DND-41 (cell line): ENCODE measurements around the gene UFM1.

ENCODE experiments used
- ATAC-seq: fragments of 200-7000 bp; cut with Tn5 transposase; 3 replicates; pipeline ENCODE4 v1.9.1; 2021; ENCODE audit warnings: low read depth; ENCODE audit not compliant: insufficient read depth
- DNase-seq: peaks from one replicate; pipeline ENCODE4 v3.0.0-alpha.2; 2020
- H2AFZ ChIP-seq: 2 replicates; pipeline ENCODE4 v1.6.0; 2012; ENCODE audit warnings: low read depth, low read length
- H3K27ac ChIP-seq: 2 replicates; pipeline ENCODE4 v1.5.1; 2012; ENCODE audit warnings: low read length, inconsistent platforms
- H3K27me3 ChIP-seq: fragments of 200-600 bp; sonication (generic); 2 replicates; pipeline ENCODE4 v1.6.0; 2012; ENCODE audit warnings: low read length, mild to moderate bottlenecking, inconsistent platforms; ENCODE audit not compliant: insufficient read depth, poor library complexity
- H3K36me3 ChIP-seq: 2 replicates; pipeline ENCODE4 v1.5.1; 2012; ENCODE audit warnings: low read length, inconsistent platforms; ENCODE audit not compliant: insufficient read depth
- H3K4me1 ChIP-seq: 2 replicates; pipeline ENCODE4 v1.5.1; 2012; ENCODE audit warnings: mild to moderate bottlenecking, low read length; ENCODE audit not compliant: insufficient read depth
- H3K4me2 ChIP-seq: 2 replicates; pipeline ENCODE4 v1.6.0; 2012; ENCODE audit warnings: mild to moderate bottlenecking, moderate library complexity, low read length, inconsistent platforms; ENCODE audit not compliant: insufficient read depth
- H3K4me3 ChIP-seq, 2 experiments: fragments of 200-600 bp in 1 of 2; shearing (Covaris generic) in 1 of 2; 2 replicates each; pipeline ENCODE4 v1.5.1; 2012 to 2016; ENCODE audit warnings: inconsistent platforms in 2 of 2, low read length in 2 of 2, mild to moderate bottlenecking in 2 of 2, low read depth in 1 of 2, moderate library complexity in 1 of 2
- H3K79me2 ChIP-seq: 2 replicates; pipeline ENCODE4 v1.6.0; 2012; ENCODE audit warnings: low read length, inconsistent platforms; ENCODE audit not compliant: insufficient read depth
- H3K9ac ChIP-seq: 2 replicates; pipeline ENCODE4 v1.6.0; 2012; ENCODE audit warnings: low read depth, mild to moderate bottlenecking, inconsistent platforms, low read length, moderate library complexity
- H3K9me3 ChIP-seq: 2 replicates; pipeline ENCODE4 v1.5.1; 2012; ENCODE audit warnings: low read length, moderate library complexity, mild to moderate bottlenecking, inconsistent platforms; ENCODE audit not compliant: insufficient read depth, severe bottlenecking
- H4K20me1 ChIP-seq: 2 replicates; pipeline ENCODE4 v1.6.0; 2012; ENCODE audit warnings: low read length; ENCODE audit not compliant: insufficient read depth
- CTCF ChIP-seq: IDR thresholded peaks from 2 replicates; pipeline ENCODE4 v1.5.1; 2012; ENCODE audit warnings: borderline replicate concordance, low read length, moderate library complexity, mild to moderate bottlenecking; ENCODE audit not compliant: poor library complexity, severe bottlenecking; ENCODE audit errors: extremely low read depth
- EZH2 ChIP-seq: IDR thresholded peaks from 3 replicates; pipeline ENCODE4 v1.6.1; 2012; ENCODE audit warnings: borderline replicate concordance, low read depth, mild to moderate bottlenecking, moderate library complexity, low read length, inconsistent platforms; ENCODE audit not compliant: severe bottlenecking

The UFM1 gene

DNA sequence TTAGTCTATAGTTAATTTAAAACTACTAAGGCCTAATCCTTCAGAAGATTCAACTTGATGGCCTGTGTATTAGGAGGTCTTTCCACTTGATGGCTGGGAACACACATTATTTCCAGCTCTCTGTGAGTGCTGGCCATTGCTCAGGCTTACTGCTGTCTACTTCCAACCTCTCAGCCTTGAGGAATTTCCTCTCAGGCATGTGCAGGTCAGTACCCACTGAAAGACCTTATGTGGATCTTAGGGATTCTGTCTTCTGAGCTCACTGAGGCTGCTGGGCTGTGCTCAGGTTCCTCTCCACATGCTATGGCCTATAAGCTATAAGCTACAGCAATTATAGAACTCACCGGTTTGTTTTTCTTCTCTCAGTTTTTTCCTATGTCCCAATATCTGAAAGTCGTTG lies 11.6 kb upstream of the UFM1 start:
- Histone ChIP-seq H3K9ac (no peak overlapping the region), H3K27me3 (peaks cover 4% of the 10 kb centered on the region), H3K4me1 (no peaks in the 10 kb centered on the region), H3K27ac (no peak overlapping the region), H3K4me3 (no peak overlapping the region), H4K20me1 (no peaks in the 10 kb centered on the region), H2AFZ (no peak overlapping the region), H3K36me3 (no peaks in the 10 kb centered on the region), H3K4me2 (no peak overlapping the region), H3K9me3 (no peaks in the 10 kb centered on the region), H3K79me2 (no peaks in the 10 kb centered on the region)
- no peak for ATAC-seq
- TF ChIP-seq EZH2 (no peak), CTCF (no peak)
- no peak for DNase-seq

DNA sequence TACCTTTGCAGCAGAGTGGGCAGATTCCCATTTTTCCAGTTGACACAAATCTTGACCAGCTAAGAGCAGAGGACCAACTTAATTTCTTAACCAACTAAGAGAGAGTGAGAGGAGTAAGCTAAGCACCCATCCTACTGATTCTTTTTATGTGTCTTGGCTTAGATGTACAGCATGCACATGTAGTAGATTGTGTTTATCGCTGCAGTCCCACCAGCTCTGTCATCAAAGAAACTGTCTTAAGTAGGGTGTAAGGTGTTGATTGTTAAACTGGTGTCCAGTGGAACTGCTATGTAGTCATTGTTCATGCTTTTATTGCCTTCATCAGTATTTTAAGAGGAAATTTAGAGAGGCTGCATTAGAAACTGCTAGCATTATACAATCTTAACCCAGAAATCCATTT lies 9.0 kb upstream of the UFM1 start:
- no peaks in the 10 kb centered on the region for H3K9me3 ChIP-seq
- H3K36me3 ChIP-seq, result no peaks in the 10 kb centered on the region
- no peak overlapping the region for H3K27ac ChIP-seq
- no peak overlapping the region for H2AFZ ChIP-seq
- no peaks in the 10 kb centered on the region for H3K79me2 ChIP-seq
- no peak for TF ChIP-seq EZH2
- no peak for TF ChIP-seq CTCF
- H3K9ac ChIP-seq, result no peak overlapping the region
- ATAC-seq (no peak), DNase-seq (no peak)
- H4K20me1 ChIP-seq, result no peaks in the 10 kb centered on the region
- H3K4me3 ChIP-seq, result no peak overlapping the region
- no peak overlapping the region for H3K4me2 ChIP-seq
- H3K4me1 ChIP-seq, result no peaks in the 10 kb centered on the region
- peaks cover 4% of the 10 kb centered on the region for H3K27me3 ChIP-seq

DNA sequence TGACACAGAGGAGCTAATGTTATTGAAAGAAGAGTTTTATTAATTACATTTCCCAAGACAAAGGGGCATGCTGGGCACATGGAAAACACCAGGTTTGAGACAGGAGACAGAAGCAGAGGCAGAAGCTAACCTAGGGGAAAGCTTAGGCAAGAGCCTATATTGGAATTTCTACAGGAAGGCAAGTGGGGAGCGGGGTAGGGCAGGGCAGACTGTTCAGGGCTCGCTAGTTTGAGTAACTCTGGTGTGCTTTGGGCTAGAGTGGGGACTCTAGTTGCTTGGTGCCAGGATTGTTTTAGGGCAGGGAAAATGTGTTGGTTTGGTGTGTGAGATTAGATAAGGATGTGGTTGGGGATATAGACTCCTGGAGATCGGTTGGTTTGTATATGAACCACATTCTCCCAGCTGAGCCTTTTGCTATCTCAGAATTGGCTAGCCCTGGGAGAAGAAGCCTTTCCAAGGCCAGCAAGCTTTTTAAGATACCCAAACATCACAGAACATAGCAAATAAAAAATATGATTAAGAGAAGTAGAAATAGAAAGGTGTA lies 8.4 kb upstream of the UFM1 start:
- no peak for TF ChIP-seq EZH2
- TF ChIP-seq CTCF, result no peak
- Histone ChIP-seq H3K27ac (no peak overlapping the region), H3K9me3 (no peaks in the 10 kb centered on the region), H3K4me1 (no peaks in the 10 kb centered on the region), H3K27me3 (peaks cover 4% of the 10 kb centered on the region), H2AFZ (no peak overlapping the region), H3K4me2 (no peak overlapping the region), H3K79me2 (no peaks in the 10 kb centered on the region), H3K4me3 (no peak overlapping the region), H3K9ac (no peak overlapping the region), H4K20me1 (no peaks in the 10 kb centered on the region), H3K36me3 (no peaks in the 10 kb centered on the region)
- DNase-seq (no peak), ATAC-seq (no peak)

GRCh38 chr13:38346764-38347163 lies 2.9 kb upstream of the UFM1 start:
- Histone ChIP-seq H3K36me3 (peaks cover 11% of the 10 kb centered on the region), H3K4me1 (peaks cover 23% of the 10 kb centered on the region), H2AFZ (no peak overlapping the region), H3K27me3 (no peaks in the 10 kb centered on the region), H3K4me3 (no peak overlapping the region), H3K9ac (no peak overlapping the region), H3K9me3 (no peaks in the 10 kb centered on the region), H4K20me1 (peaks cover 4% of the 10 kb centered on the region; the same call in 1 of the 2 replicates), H3K27ac (no peak overlapping the region), H3K79me2 (peaks cover 21% of the 10 kb centered on the region), H3K4me2 (no peak overlapping the region)
- TF ChIP-seq EZH2, result no peak
- no peak for TF ChIP-seq CTCF
- ATAC-seq (no peak), DNase-seq (no peak)
